NCI-H510A (cell line): ENCODE data around the gene KCTD2.
"Not testable (repeated sequence)": the region's sequence is repeated elsewhere in the genome, so short reads cannot be mapped to it uniquely, and the experiment has no call there.

ENCODE experiments used
- DNase-seq: peaks from one replicate; lab custom pipeline; 2025; lab: John Stamatoyannopoulos, UW

KCTD2 gene, protein sequence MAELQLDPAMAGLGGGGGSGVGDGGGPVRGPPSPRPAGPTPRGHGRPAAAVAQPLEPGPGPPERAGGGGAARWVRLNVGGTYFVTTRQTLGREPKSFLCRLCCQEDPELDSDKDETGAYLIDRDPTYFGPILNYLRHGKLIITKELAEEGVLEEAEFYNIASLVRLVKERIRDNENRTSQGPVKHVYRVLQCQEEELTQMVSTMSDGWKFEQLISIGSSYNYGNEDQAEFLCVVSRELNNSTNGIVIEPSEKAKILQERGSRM

DNA sequence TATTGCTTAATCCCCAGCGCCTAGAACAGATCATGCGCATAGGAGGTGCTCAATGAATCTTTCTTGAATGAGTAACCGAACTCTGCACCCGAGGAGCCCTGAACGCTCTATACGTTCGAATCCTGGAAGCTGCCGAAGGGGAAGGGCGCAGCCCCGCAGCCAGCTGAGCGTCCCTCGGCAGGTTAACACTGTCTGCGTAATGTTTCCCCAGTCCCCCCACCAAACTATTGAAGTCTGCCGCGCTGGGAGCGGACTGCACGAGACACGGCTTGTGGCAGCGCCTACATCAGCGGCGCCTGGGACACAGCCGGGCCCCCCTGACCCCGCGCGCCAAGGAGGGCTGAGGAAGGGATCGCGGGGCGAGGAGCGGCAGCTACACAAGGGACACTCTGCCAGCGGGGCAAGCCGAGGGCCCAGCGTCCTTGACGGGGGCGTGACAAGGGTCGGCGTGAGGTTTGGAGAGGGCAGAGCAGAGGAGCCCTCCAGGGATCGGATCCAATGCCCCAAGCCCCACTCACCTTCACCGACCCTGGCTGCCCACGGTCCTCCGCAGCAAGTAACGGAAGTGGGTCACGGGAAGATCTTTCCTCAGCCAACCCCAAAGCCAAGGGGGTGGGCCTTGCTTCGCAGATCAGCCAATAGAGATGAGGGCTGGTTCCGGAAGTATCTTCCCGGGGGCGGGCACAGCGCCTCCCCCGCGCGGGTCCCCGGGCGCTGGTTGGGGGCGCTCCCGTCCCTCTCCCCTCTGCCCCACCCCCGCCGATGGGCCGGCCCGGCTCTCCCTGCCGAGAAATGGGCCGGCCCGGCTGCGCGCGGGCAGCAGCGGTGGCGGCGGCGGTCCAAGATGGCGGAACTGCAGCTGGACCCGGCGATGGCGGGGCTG, at the start of gene KCTD2, which contains the start of gene ATP5PD:
Gene KCTD2, plus strand, starts transcription at position 819 of the 883 bp plus-strand sequence. Its CDS starts 26 bp downstream, at position 845.
Gene ATP5PD, minus strand, starts transcription at position 563 of the 883 bp plus-strand sequence. CDS start 4,319 bp downstream, outside the sequence.
- DNase-seq = peak; percentile 94

DNA sequence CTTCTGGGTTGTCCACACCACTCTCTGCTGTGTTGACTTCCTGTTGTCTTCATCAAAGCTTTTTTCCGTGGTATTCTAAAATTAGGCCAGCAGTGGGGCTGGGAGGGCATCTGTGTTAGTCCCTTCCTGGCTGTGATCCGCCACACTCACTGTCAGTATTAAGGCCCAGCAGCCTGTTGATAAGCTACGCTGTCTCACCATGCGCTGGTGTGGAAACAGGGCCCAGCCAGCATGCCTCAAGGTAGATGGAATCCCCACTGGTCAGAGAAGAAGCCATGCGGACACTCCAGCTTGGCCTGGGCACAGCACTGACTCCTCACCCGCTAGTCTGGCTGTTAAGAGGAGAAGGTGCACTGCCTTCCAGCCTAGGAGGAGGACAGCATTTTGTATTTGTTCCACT, 48.2 kb upstream of the KCTD2 start:
- no peak for DNase-seq

DNA sequence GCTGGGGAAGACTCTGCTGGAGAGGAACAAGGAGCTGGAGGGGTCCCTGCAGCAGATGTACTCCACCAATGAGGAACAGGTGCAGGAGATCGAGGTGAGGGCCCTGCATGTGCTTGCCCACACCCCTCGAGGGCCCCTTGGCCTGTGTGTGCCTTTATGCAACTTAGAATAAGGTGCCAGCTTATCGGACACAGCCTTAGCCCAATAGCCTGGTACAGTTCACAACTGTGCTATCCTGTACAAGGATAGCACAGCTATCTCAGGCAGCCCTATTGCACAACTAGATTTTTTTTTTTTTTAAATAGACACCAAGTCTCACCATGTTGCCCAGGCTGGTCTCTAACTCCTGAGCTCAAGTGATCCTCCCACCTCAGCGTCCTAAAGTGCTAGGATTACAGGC, 47.5 kb upstream of the KCTD2 start:
- no peak for DNase-seq

DNA sequence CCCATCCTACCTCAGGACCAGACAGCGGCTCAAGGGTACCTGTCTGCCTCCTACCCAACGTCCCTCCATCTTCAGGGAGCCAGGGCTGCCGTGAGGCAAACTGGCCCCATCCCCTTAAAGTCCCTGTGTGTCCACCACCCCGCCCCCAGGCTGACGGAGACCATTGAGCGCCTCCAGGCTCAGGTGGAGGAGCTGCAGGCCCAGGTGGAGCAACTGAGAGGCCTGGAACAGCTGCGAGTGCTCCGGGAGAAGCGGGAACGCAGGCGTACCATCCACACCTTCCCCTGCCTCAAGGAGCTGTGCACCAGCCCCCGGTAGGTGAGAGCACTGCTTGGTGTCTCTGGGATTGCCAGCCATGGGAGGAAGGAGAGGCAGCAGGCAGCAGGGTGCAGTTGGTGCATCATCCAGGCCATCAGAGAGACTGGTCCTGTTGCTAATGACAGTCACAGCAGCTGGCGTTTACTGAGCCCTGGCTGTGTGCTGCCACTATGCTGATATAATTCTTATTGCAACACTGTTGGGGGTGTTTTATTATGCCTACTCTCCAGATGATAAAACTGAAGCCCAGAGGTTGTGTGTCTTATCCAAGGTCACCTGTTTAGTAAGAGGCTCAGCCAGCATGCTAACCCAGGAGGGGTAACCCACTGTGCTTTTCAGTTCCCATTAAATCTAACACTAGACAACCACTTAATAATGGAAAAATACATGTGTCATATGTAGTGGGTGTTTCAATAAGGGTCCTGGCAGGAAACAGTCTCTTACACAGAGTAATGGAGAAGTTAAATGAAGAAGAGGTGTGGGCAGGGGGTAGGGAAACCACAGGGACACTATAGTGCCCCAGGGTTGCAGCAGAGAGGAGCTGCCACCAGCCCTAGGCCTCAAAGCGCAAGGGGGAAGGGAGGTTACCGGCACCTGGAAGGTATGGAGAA, 44.8 kb upstream of the KCTD2 start:
- DNase-seq = no peak

DNA sequence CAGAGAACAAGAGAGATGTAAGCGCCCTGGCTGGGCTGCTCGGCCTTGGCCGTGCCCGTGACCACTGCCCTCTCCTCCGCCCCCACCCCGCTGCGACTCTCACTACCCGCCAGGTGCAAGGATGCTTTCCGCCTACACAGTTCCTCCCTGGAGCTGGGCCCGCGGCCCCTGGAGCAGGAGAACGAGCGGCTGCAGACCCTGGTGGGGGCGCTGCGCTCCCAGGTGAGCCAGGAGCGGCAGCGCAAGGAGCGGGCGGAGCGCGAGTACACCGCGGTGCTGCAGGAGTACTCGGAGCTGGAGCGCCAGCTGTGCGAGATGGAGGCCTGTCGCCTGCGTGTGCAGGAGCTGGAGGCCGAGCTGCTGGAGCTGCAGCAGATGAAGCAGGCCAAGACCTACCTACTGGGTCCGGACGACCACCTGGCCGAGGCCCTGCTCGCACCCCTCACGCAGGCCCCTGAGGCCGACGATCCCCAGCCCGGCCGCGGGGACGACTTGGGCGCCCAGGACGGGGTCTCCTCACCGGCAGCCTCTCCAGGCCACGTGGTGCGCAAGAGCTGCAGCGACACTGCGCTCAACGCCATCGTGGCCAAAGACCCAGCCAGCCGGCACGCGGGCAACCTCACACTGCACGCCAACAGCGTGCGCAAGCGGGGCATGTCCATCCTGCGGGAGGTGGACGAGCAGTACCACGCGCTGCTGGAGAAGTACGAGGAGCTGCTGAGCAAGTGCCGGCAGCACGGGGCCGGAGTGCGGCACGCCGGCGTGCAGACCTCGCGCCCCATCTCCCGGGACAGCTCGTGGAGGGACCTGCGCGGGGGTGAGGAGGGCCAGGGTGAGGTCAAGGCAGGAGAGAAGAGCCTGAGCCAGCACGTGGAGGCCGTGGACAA, 43.7 kb upstream of the KCTD2 start:
- DNase-seq = no peak

DNA sequence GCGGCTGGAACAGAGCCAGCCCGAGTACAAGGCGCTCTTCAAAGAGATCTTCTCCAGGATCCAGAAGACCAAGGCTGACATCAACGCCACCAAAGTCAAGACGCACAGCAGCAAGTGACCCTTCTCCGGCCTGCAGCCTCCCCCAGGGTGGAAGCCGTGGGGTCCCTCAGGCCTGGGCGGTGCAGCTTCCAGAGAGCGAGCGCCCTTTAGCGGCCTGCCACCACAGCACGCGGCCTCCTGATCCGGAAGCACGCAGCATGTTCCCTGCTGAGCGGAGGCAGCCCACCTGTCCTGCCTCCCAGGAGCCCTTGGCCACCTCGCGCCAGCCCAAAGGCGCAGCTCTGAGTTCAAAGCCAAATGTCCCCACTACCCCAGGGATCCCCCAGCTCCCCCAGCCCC, 43.1 kb upstream of the KCTD2 start:
- no peak for DNase-seq

DNA sequence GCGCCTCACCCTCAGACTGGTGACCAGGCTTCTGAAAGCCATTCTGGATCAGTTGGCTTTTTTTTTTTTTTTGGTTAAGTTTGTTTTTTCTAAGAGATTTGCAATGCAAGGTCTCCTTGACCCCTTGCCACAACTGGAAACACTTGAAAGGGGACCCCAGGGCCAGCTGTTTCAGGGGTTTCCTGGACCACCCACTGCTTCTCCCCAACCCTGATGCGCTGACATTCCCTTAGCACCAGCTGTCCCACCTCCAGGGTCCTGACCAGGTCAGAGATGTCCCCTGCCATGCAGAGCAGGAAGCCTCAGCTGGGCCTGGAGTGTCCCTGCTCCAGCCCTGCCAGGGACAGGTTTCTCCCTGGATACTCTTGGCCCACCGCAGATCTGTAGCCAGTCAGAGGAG, 42.7 kb upstream of the KCTD2 start:
- no peak for DNase-seq

DNA sequence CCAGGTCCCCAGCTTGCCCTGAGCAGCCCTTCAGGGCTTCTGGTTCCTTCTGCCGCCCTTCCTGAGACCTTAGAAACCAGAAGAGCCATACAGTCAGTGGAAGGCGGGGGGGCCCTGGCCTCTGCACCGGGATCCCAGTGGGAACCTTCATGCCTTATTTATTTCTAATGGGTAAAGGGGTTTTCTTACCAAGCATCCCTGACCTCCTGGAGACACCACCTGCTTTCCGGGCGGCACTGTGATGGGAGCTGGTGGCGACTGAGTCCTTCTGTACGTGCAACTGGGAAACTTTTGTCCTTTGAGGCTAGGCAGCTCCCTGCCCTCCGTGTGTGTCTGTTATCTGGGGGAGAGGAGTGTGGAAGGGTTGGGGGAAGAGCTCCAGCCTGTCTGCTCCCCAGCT, 41.7 kb upstream of the KCTD2 start:
- no peak for DNase-seq

DNA sequence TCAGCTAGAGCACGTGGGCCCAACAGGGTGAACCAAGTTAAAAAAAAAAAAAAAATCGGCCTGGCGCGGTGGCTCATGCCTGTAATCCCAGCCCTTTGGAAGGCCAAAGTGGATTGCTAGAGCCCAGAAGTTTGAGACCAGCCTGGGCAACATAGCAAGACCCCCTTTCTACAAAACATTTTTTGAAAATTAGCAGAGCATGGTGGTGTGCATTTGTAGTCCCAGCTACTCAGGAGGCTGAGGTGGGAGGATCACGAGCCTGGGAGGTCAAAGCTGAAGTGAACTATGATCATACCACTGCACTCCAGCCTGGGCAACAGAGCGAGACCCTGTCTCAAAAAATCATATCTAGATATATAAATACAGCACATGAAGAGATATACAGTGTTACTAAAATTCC, 40.9 kb upstream of the KCTD2 start:
- not testable (repeated sequence) for DNase-seq

DNA sequence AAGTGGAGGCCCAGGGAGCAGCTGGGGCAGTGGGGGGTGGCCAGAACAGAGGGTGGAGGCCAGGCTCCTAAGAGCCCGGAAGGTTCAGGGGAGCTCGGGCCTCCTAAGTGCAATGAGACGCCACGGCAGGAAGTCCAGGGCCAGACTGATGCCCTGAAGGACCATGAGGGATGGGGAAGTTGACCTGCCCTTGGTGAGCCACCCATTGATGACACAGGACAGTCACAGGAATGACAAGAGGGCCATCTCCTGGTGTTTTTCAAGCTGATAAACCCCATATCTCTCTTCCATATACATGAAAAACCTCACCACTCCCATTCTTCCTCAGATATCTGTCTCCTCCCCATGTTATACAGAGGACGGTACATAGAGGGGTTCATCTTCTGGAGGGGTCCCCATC, 40.4 kb upstream of the KCTD2 start:
- DNase-seq = no peak

DNA sequence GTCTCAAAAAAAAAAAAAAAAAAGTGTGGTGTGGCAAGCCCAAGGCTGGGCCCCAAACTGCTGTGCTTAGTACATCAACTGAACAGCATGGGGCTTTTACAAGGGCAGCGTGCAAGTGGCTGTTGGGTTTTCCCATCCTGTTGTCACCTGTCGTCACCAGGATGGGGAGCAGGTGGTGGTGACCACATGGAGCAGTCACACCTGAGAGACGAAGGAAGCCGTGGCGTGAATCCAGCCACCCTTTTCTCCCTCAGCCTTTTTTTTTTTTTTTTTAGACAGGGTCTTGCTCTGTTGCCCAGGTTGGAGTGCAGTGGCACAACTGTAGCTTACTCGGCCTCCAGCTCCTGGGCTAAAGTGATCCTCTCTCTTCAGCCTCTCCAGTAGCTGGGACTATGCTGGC, 38.7 kb upstream of the KCTD2 start:
- peak; percentile 18 for DNase-seq

DNA sequence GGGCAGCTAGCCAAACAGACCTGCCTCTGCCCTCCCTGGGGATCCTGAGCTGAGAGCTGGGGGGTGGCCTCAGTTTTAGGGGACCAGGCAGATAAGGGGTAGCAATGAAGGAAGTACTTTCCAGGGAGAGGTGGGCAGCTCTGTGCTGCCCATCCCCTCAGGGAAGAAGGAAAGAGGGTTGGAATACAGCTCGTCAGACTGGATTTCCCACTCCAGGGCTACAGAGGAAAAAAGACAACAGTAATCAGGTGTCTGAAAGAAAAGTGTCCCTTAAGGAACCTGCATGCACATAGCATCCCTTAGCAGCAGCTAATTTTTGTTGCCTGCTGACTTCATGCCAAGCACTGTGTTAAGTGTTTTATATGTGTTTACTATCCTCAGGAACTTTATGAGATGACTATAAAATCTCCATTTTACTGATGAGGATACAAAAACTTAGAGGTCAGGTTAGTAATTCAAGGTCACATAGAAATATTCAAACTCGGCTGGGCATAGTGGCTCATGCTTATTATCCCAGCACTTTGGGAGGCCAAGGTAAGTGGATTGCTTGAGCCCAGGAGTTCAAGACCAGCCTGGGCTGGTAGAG, 37.8 kb upstream of the KCTD2 start:
- DNase-seq = peak; percentile 9

DNA sequence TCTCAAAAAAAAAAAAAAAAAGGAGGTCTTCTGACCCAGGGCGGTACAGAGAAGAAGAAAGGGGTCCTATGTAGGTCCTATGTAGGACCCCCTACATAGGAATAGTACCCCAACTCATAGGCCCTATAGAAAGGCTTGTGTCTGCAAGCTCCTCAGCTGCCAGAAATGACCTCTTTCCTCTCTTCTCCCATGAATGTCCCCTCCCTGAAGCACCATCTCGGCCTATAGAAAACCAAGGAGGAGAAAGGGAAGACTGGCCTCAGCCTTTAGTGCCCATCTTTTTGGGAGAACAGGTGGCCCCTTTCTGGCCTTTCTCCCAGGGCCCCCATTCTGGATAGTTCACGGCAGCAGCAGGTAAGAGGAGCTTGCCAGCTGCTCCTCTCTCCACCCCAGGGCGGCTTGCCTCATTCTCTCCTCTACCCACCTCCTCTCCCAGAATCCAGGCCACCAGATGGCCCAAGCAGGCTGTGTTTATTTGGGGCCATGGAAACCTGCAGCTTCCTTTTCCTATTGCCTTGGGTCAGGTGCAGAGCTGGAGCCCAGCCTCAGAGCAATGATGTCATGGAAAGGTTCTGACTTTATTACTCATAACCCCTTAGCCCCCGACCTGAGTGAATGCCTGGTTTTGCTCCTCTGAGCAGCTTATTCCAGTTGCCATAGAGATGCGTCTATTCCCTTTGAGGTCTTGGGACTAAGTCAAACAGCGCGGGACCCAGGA, 36.2 kb upstream of the KCTD2 start:
- peak; percentile 38 for DNase-seq

DNA sequence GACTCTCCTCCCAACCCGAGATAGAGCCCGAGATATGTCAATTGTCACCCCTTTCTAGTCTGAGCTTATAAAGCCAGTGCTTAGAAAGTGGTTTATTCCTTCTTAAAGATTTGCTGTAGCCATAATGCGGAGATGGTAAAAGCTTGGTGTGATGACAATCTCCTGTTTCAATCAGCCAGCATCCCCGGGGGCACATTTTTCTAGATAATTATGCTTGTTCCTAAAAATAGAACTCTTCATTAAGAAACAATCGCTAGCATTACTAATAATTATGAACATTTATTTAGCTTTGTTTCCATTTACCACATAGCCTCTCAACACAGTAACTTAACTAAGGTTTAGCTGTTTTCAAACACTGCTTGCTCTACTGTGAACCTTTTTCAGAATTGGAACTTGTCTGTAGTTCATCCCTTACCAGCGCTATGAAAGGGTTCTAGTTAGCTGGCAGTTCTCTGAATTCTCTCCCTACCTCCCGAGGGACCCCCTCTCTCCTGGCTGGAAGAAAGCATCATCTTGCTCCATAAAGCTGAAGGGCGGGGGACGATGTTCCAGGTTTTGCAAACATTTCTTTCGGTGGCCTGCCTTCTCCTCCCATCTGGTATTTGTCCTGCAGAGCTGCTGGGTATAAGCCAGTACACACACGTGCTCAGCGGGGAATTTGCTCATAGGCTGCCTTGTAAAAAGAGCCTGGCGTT, 35.5 kb upstream of the KCTD2 start:
- no peak for DNase-seq

DNA sequence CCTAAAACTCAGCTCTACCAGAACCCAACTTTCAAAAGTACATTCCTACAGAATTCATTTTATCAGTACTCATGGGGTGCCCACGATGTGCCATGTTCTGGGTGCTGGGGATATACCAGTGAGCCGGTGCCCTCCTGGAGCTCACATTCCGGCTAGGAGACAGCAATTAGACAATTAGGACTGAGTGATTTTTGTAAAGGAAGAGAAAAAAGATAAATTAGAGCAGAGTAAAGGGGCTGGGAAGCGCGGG, 35.0 kb upstream of the KCTD2 start:
- DNase-seq = no peak

DNA sequence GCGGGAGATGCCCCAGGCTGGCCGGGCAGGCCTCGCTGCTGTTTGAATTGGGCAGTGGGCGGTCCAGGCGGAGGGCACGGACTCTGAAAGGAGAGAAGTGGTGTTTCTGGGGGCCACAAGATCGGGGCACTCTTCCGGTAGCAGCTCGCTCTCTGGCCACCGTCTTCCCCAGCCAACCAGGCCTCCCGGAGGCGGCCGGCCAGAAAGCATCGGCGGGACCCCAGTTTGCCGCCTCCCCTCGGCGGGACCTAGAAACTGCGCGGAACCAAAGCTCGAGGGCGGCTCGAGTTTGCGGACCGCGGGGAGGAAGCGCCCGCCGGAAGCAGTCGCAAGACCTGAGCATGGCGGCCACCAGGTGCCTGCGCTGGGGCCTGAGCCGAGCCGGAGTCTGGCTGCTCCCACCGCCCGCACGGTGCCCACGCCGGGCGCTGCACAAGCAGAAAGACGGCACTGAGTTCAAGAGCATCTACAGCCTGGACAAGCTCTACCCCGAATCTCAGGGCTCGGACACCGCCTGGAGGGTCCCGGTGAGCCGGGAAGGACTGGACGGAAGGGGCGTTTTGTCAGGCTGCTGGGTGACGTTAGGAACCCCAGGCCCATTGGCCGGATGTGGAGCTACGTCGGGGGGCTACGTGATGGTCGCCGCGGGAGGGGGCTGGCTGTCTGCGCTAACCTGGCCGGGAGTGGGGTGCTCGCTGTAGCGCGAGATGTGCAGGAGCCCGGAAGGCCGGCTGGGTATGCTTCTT, 34.5 kb upstream of the KCTD2 start, which contains the start of gene MRPL58:
Gene MRPL58, plus strand, starts transcription at position 325 of the 746 bp plus-strand sequence. Its CDS starts 17 bp downstream, at position 342.
- peak; percentile 78 for DNase-seq

DNA sequence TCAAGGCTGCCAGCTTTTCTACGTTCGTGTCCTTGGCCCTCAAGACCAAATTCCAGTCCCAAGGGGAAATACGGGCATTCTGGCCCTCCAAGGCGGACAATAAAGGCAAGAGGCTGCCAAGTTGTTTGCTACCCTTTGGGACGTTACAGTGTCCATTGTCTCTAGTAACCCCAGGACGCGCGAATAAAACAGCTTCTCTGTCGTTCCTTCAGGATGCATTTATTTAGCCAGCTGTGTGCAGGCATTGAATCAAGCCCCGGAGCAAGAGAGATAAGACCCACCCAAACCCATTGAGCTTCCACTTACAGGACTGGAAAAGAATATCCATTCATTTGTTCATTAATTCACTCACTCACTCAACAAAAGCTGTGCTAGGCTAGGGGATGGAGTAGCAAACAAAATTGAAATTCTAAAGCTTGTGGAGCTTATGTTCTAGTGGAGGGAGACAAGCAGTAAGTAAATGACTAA, 33.9 kb upstream of the KCTD2 start:
- no peak for DNase-seq

DNA sequence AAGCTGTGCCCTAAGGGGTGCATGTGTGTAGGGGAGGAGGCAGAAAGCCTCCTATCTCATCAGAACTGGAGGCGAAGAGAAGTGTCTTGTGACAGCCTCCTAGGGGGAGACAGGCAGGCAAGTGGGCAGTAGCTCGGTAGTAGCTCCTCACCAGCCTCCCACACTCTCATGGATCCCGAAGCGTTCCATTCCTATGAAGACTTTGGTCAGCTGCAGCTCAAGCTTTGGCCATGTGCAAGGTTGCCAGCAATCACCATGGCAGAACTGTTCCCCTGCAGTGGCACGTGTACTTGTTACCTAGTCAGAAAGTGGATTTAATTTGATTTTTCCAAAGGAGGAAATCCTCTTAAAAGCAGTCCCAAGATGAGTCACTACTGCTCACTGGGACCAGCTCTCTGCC, 27.9 kb upstream of the KCTD2 start:
- DNase-seq = no peak

DNA sequence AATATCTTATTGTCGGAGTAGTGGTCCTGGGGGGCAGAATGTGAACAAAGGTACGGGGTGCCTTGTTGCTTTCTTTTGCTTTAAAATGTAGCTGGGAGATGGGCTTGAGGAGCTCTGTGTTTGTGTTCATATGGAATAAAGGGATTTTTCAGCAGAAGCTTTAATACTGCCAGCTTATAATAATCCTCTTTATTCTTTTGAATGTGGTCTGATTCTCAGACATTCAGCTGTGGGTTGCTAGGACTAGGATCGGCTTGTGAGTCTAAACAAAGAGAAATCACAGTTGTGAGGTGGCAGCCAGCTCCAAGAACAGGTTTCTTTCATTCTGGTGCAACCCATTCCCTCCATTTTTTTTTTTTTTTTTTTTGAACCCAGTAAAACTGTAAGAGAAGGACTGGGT, 27.3 kb upstream of the KCTD2 start:
- no peak for DNase-seq
